ENCODE measurements around the gene C2CD2.

- TF ChIP-seq CTCF (IDR thresholded peaks at IDR 0.05; ENCODE audit: extremely low read depth in 1 of 2, insufficient read depth in 1 of 2, low read depth in 1 of 2, low read length in 2 of 2) (no peak), POLR2A (IDR thresholded peaks at IDR 0.05; ENCODE audit: low read depth, low read length) (no peak), MAX (IDR thresholded peaks at IDR 0.05; ENCODE audit: insufficient read depth, insufficient read length) (no peak), GATA2 (IDR thresholded peaks at IDR 0.05; ENCODE audit: insufficient read depth, insufficient read length, low read depth, low read length) (no peak), JUN (IDR thresholded peaks at IDR 0.05; ENCODE audit: borderline replicate concordance, insufficient read depth, insufficient read length, low read depth) (no peak), EZH2 (IDR thresholded peaks at IDR 0.05; ENCODE audit: borderline replicate concordance, low read depth, low read length, severe bottlenecking) (no peak), POLR2AphosphoS5 (IDR thresholded peaks at IDR 0.05; ENCODE audit: insufficient read depth, low read depth, low read length) (no peak)
Measured at GRCh38 chr21:41894511-41894910, 59.3 kb downstream of the C2CD2 start.

Measured in endothelial cell of umbilical vein (primary cell).